Brain pericyte (primary cell): ENCODE measurements around the gene USP6NL.
"Not testable (repeated sequence)": the region's sequence is repeated elsewhere in the genome, so short reads cannot be mapped to it uniquely, and the experiment has no call there.

Source experiments
- DNase-seq: peaks from one replicate; pipeline ENCODE4 v3.0.0-alpha.2; 2012; ENCODE audit warnings: low read depth, low spot score

USP6NL gene

GRCh38 chr10:11515596-11516430 lies 95.6 kb downstream of the USP6NL start:
- no peak for DNase-seq

DNA sequence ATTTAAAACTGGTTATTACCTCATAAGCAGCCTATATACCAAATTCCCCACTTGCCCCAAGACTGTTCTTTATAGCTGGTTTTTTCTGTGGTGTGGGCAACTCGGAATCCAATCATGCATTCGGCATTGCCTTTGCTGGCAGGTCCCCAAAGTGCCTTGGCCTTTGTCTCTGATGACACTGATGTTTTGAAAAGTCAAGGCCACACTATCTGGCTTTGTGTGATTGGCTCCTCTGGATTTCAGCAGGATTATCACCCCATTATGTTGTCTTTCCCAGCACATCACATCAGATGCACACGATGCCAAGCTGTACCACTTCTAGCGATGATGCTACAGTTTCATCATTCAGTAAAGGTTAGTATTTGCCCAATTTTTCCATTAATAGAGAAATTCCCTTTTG lies 97.7 kb downstream of the USP6NL start:
- no peak for DNase-seq

- no peak for DNase-seq
These were observed 98.9 kb downstream of the USP6NL start for GRCh38 chr10:11512596-11512995.

- DNase-seq = no peak
These were observed 100.1 kb downstream of the USP6NL start for GRCh38 chr10:11511321-11511720.

DNA sequence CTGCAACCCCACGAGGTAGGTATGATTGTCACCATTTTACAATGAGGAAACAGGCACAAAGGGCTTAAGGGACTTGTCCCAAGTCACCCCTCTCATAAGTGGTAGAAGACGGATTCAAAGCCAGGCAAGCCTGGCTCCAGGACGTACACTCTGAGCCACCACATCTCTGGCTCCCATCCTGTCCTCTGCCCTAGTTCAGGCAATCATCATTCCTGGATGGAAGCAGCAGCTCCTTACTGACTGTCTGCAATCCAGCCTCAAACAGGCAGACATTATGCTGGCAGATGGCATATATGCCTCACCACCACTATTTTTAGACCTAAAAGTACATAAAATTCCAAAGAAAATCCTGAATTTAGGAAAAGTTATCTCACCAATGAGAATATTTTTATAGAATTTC lies 100.7 kb downstream of the USP6NL start:
- no peak for DNase-seq

- DNase-seq = no peak
These were observed 101.2 kb downstream of the USP6NL start for GRCh38 chr10:11510281-11510680.

DNA sequence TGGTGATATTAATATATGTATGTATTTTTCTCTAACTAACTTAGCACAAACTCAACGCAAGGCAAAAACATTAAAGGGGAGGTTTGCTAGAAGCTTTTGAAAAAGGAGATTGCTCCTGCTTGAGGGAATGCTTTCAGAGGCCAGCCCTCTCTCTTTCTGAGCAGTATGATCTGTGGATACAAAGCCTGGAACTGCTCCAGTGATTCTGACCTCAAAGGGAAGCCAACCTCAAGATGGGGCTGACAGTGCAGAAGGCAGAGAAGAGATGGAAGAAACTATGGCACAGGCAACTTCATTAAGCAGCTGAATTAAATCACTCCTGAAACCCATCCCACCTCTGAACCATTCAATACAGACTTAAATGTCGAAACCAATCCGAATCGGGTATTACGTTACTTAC lies 102.4 kb downstream of the USP6NL start:
- no peak for DNase-seq

- DNase-seq = no peak
These were observed 105.1 kb downstream of the USP6NL start for GRCh38 chr10:11506247-11506789.

DNA sequence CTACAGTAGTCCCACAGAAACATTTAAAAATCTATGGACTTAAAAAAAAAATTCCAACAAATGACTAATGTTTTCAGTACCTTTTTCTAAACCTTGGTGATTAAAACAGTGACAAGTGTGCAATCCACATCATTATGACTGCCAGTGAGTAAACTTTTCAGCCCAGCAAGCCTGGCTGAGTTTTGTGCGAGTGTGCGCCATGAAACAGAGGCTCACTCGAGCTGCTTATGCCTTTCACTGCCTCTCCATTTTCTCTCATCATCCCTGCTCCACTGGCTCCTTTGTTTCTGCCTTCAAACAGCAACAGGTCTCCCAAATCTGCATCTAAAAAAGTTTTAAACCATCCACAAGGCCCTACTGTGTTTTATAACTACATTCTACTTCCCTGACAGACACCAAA lies 105.8 kb downstream of the USP6NL start:
- DNase-seq = no peak

- no peak for DNase-seq
These were observed 106.7 kb downstream of the USP6NL start for GRCh38 chr10:11504566-11505285.

GRCh38 chr10:11501600-11501999 lies 109.8 kb downstream of the USP6NL start:
- no peak for DNase-seq

GRCh38 chr10:11499425-11500071 lies 111.9 kb downstream of the USP6NL start:
- DNase-seq = no peak

GRCh38 chr10:11498399-11498798 lies 113.1 kb downstream of the USP6NL start:
- no peak for DNase-seq

GRCh38 chr10:11494923-11495322 lies 116.5 kb downstream of the USP6NL start:
- DNase-seq = not testable (repeated sequence)

GRCh38 chr10:11493646-11494045 lies 117.8 kb downstream of the USP6NL start:
- no peak for DNase-seq

- no peak for DNase-seq
These were observed 120.4 kb downstream of the USP6NL start for GRCh38 chr10:11491087-11491486.

DNA sequence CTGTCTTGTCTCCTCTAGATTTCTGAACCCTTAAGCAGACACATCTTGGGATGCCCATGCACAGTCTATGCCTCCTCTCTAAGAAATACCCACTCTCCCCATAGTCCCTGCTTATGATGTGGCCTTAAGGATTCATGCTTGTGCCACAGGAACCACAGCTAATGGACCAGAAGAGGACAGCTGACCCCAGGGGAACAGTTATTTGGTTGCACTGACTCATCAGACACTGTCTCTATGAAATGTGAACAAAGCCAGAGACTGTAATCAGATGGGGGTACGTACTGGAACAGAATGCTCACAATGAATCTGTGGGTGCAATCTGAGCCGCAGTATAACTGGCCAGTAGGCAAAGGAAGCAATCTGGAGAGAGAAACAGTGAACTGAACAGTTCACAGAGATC lies 121.9 kb downstream of the USP6NL start:
- DNase-seq = no peak

- no peak for DNase-seq
These were observed 123.3 kb downstream of the USP6NL start for GRCh38 chr10:11488126-11488525.

- no peak for DNase-seq
These were observed 128.0 kb downstream of the USP6NL start for GRCh38 chr10:11483201-11484148.

DNA sequence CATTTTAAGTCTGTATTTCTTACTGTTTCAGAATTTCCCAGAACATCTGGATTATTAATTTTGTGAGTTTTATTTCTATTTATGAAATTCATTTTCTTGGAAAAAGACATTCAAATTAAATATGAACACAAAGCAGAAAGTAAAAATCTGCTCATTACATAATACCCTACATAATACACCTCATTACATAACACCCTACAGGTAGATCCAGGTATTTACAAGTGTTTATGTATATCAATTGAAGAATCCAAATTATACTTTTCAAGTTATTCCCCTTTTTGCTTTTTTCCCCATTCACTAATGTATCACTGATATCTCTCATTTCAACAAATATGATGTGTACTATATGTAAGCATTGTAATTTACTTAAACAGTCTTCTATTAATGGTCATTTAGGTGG lies 129.1 kb downstream of the USP6NL start:
- no peak for DNase-seq

- DNase-seq = no peak
These were observed 130.8 kb downstream of the USP6NL start for GRCh38 chr10:11480687-11481086.
